Bronchial smooth muscle cell (primary cell): ENCODE measurements around the gene AUH. TPM values are rescaled to one million over a fixed set of nuclear protein-coding genes. Genes with fewer than 3 reads are reported as not detected.

Source experiments
- total RNA-seq: library from RNA; depleted of rRNA; stranded (reverse); fragments of >200 nt; gene quantifications from 2 replicates; pipeline ENCODE4 v1.2.1, GENCODE V29; 2014

The AUH gene
- 32.0 and 39.1 TPM in 2 replicates for total RNA-seq

DNA sequence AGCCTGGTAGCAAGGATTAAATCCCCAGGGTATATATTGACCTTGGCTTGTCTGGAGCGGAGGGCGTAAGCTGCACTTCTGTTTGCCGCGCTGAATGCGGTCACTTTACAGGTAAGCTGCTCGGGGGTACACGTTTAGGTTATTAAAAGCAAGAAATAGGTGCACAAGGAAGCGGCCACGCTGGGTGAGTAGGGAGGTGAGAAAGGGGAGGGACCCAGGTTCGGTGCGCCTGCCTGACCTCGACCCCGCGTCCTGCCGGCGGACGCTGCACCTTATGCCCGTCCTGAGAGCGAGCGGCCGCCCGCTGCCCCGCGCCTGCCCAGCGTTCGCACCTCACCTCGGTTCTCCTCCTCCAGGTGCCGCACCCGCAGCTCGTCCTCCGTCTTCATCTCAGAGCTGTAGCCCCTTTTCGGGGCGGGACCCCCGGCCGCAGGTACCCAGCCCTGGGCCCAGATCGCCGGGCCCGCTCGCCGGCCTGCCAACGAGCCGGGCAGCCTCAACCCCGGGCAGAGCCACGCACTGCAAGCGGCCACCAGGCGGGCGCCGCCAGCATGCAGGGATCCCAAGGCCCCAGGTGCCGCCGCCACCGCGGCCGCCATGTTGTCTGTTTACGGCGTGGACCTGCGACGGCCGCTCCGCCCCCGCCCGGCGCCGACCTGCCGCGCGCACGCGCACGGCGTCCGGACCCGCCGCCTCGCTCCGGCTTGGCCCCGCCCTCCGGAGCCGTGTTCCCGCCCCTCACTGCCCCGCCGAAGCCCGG lies at the start of gene AUH:
AUH (minus strand) TSS at position 628 of the 760 bp plus-strand sequence; CDS start at position 599, 29 bp downstream.

Other genes starting within 250 kb of the AUH start
- 17.7 and 20.6 TPM in 2 replicates for gene NFIL3, start 61.9 kb upstream of the AUH start, total RNA-seq